Measurements from ENCODE around the gene PLEKHG4B.

The PLEKHG4B gene

GRCh38 chr5:192970-193831 lies 101.2 kb downstream of the PLEKHG4B start:
- Histone ChIP-seq H3K4me1 (ENCODE audit: control insufficient read depth in 2 of 2, insufficient read depth in 1 of 2, low read depth in 1 of 2, low read length in 2 of 2) (peaks cover 9 to 22% of the 10 kb centered on the region in 2 donors), H3K4ac (ENCODE audit: low read length) (peak overlapping the region; percentile 37), H2BK5ac (ENCODE audit: low read length) (no peak overlapping the region), H3K36me3 (replicated peaks in 1 of 2; ENCODE audit: control insufficient read depth in 2 of 2, insufficient read depth in 2 of 2, low read length in 2 of 2) (no peaks in the 10 kb centered on the region), H3K14ac (ENCODE audit: low read length) (peak overlapping the region; percentile 38), H2AFZ (ENCODE audit: low read length) (no peak overlapping the region), H4K91ac (ENCODE audit: low read depth, low read length, poor library complexity) (no peak overlapping the region), H3K18ac (ENCODE audit: low read length) (peak overlapping the region; percentile 48), H4K8ac (ENCODE audit: low read depth, low read length) (no peak overlapping the region), H3K79me1 (ENCODE audit: low read depth, low read length) (peaks cover 2% of the 10 kb centered on the region), H3K4me2 (ENCODE audit: insufficient read depth, low read length, poor library complexity, severe bottlenecking) (no peak overlapping the region), H3K9ac (ENCODE audit: low read depth, low read length, poor library complexity) (no peak overlapping the region), H3K27me3 (ENCODE audit: control insufficient read depth in 3 of 3, insufficient read depth in 3 of 3, low read depth in 1 of 3, low read length in 3 of 3) (no peaks in the 10 kb centered on the region), H2BK12ac (ENCODE audit: low read length) (peak overlapping the region; percentile 41), H3K23ac (ENCODE audit: low read depth, low read length, poor library complexity) (peak overlapping the region; percentile 93), H3K9me3 (replicated peaks in 1 of 2; ENCODE audit: control insufficient read depth in 2 of 2, insufficient read depth in 1 of 2, low read depth in 1 of 2, low read length in 2 of 2) (no peaks in the 10 kb centered on the region), H3K27ac (replicated peaks; ENCODE audit: low read length) (no peak overlapping the region), H2AK5ac (ENCODE audit: low read depth, low read length) (peak overlapping the region; percentile 56), H2BK15ac (ENCODE audit: low read length) (no peak overlapping the region), H3K4me3 (ENCODE audit: low read length in 2 of 2) (no peak overlapping the region), H2BK120ac (ENCODE audit: low read depth, low read length) (no peak overlapping the region)
- WGBS, 2 donors (ENCODE audit: extremely low coverage in 2 of 2, insufficient read length in 2 of 2, insufficient replicate concordance in 1 of 2): no CpG with 5 or more reads among the region's 17 CpGs
- DNase-seq (ENCODE audit: low spot score): no peak

GRCh38 chr5:194102-194501 lies 102.1 kb downstream of the PLEKHG4B start:
- no peaks in the 10 kb centered on the region for H3K27me3 ChIP-seq (ENCODE audit: control insufficient read depth in 3 of 3, insufficient read depth in 3 of 3, low read depth in 1 of 3, low read length in 3 of 3)

GRCh38 chr5:194603-195209 lies 102.7 kb downstream of the PLEKHG4B start:
- no CpG with 5 or more reads among the region's 36 CpGs for WGBS, 2 donors (ENCODE audit: extremely low coverage in 2 of 2, insufficient read length in 2 of 2, insufficient replicate concordance in 1 of 2)
- DNase-seq (ENCODE audit: low spot score): no peak

More at GRCh38 chr5:194102-194501, 102.1 kb downstream of the PLEKHG4B start:
- Histone ChIP-seq H3K4me3 (ENCODE audit: low read length in 2 of 2) (no peak overlapping the region), H2AFZ (ENCODE audit: low read length) (no peak overlapping the region), H2AK5ac (ENCODE audit: low read depth, low read length) (peak overlapping the region; percentile 63), H3K9me3 (replicated peaks in 1 of 2; ENCODE audit: control insufficient read depth in 2 of 2, insufficient read depth in 1 of 2, low read depth in 1 of 2, low read length in 2 of 2) (no peaks in the 10 kb centered on the region), H3K27ac (replicated peaks; ENCODE audit: low read length) (no peak overlapping the region), H2BK15ac (ENCODE audit: low read length) (peak overlapping the region; percentile 37), H3K4me2 (ENCODE audit: insufficient read depth, low read length, poor library complexity, severe bottlenecking) (no peak overlapping the region), H3K14ac (ENCODE audit: low read length) (no peak overlapping the region), H3K23ac (ENCODE audit: low read depth, low read length, poor library complexity) (no peak overlapping the region), H2BK5ac (ENCODE audit: low read length) (no peak overlapping the region), H4K8ac (ENCODE audit: low read depth, low read length) (no peak overlapping the region), H3K36me3 (replicated peaks in 1 of 2; ENCODE audit: control insufficient read depth in 2 of 2, insufficient read depth in 2 of 2, low read length in 2 of 2) (no peaks in the 10 kb centered on the region), H2BK120ac (ENCODE audit: low read depth, low read length) (no peak overlapping the region), H2BK12ac (ENCODE audit: low read length) (no peak overlapping the region), H3K9ac (ENCODE audit: low read depth, low read length, poor library complexity) (no peak overlapping the region), H3K18ac (ENCODE audit: low read length) (peak overlapping the region; percentile 80), H3K79me1 (ENCODE audit: low read depth, low read length) (peaks cover 4% of the 10 kb centered on the region), H3K4me1 (ENCODE audit: control insufficient read depth in 2 of 2, insufficient read depth in 1 of 2, low read depth in 1 of 2, low read length in 2 of 2) (peaks cover 1 to 15% of the 10 kb centered on the region in 2 donors), H3K4ac (ENCODE audit: low read length) (no peak overlapping the region), H4K91ac (ENCODE audit: low read depth, low read length, poor library complexity) (no peak overlapping the region)
- DNase-seq (ENCODE audit: low spot score): no peak
- no CpG with 5 or more reads among the region's 15 CpGs for WGBS, 2 donors (ENCODE audit: extremely low coverage in 2 of 2, insufficient read length in 2 of 2, insufficient replicate concordance in 1 of 2)

More at GRCh38 chr5:194603-195209, 102.7 kb downstream of the PLEKHG4B start:
- H3K18ac ChIP-seq (ENCODE audit: low read length): no peak overlapping the region
- H3K9me3 ChIP-seq (replicated peaks in 1 of 2; ENCODE audit: control insufficient read depth in 2 of 2, insufficient read depth in 1 of 2, low read depth in 1 of 2, low read length in 2 of 2): no peaks in the 10 kb centered on the region
- H3K9ac ChIP-seq (ENCODE audit: low read depth, low read length, poor library complexity): no peak overlapping the region
- no peak overlapping the region for H3K27ac ChIP-seq (replicated peaks; ENCODE audit: low read length)
- H2BK15ac ChIP-seq (ENCODE audit: low read length): no peak overlapping the region
- H3K23ac ChIP-seq (ENCODE audit: low read depth, low read length, poor library complexity): peak overlapping the region; percentile 34
- H2BK12ac ChIP-seq (ENCODE audit: low read length): no peak overlapping the region
- no peak overlapping the region for H3K4me2 ChIP-seq (ENCODE audit: insufficient read depth, low read length, poor library complexity, severe bottlenecking)
- H3K36me3 ChIP-seq (replicated peaks in 1 of 2; ENCODE audit: control insufficient read depth in 2 of 2, insufficient read depth in 2 of 2, low read length in 2 of 2): peaks cover 0 to 1% of the 10 kb centered on the region in 2 donors
- peak overlapping the region; percentile 53 for H2AK5ac ChIP-seq (ENCODE audit: low read depth, low read length)
- H3K4me3 ChIP-seq (ENCODE audit: low read length in 2 of 2): no peak overlapping the region
- H2BK120ac ChIP-seq (ENCODE audit: low read depth, low read length): no peak overlapping the region
- no peak overlapping the region for H2AFZ ChIP-seq (ENCODE audit: low read length)
- peaks cover 1 to 12% of the 10 kb centered on the region in 2 donors for H3K4me1 ChIP-seq (ENCODE audit: control insufficient read depth in 2 of 2, insufficient read depth in 1 of 2, low read depth in 1 of 2, low read length in 2 of 2)
- H4K91ac ChIP-seq (ENCODE audit: low read depth, low read length, poor library complexity): no peak overlapping the region
- no peaks in the 10 kb centered on the region for H3K27me3 ChIP-seq (ENCODE audit: control insufficient read depth in 3 of 3, insufficient read depth in 3 of 3, low read depth in 1 of 3, low read length in 3 of 3)
- peaks cover 5% of the 10 kb centered on the region for H3K79me1 ChIP-seq (ENCODE audit: low read depth, low read length)
- H2BK5ac ChIP-seq (ENCODE audit: low read length): no peak overlapping the region
- H3K14ac ChIP-seq (ENCODE audit: low read length): no peak overlapping the region
- H4K8ac ChIP-seq (ENCODE audit: low read depth, low read length): no peak overlapping the region
- H3K4ac ChIP-seq (ENCODE audit: low read length): no peak overlapping the region

Data from neuronal stem cell (in vitro differentiated cells).